NCI-H1694 treated with DMSO at 0.1 percent for 48 hours (cell line): ENCODE results near the gene APOBEC3F.
"Not testable (repeated sequence)": the region's sequence is repeated elsewhere in the genome, so short reads cannot be mapped to it uniquely, and the experiment has no call there.

Experiments used
- DNase-seq: peaks from one replicate; lab custom pipeline; 2025; lab: John Stamatoyannopoulos, UW

APOBEC3F gene

DNA sequence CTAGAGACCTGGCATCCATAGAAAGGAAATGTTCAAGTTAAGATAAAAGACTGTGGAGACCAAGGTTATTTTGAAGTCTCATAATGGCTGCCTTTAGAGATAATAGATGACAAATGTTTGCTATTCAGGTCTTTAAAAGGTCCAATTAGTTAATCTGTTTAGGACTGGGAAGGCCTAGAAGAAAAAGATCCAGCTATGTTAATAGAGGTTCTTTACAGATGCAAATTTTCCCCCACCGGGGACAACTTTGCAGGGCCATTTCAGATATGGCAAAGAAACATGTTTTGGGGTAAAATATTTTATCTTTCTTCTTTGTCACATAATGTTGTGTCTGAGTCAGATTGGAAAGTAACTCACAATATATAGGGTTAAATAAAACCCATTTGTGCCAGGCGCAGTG lies 33.3 kb downstream of the APOBEC3F start:
- DNase-seq: no peak

DNA sequence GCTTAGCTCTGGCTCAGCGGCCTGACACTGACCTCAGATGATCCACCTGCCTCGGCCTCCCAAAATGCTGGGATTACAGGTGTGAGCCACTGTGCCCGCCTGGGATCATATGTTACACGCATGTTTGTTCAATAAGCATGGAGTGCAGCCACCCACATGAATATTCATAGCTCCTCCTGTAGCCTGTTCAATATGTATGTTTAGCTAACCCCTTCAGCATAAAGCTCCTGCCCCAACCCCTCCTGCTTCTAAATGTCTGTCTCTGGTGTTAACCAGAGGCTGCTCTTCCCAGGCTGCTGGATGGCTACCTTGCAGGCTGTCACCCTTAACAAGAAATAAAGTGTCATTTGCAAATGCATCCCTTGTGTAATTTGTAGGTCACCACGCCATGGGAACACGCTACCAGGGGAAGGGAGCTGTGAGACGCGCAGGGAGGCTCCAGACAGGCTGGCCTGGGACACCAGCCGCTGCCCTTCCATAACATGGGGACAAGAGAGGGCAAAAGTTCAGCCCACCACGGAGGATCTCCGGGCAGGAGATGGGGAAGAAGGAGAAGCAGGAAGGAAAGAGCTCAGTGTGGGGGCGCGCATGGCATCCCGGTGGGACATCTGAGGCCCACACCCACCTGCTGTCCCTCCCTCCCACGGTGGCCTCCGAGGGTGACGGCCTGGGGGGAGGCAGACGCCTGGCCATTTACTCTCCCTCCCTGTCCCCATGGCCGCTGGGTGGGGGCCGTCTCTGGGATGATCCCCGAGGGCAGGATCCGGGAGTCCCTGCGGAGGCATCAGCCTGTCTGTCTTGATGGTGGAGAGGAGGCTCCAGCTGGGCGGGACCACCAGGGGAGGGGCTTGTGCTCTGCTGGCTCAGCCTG lies 35.7 kb downstream of the APOBEC3F start:
- not testable (repeated sequence) for DNase-seq

DNA sequence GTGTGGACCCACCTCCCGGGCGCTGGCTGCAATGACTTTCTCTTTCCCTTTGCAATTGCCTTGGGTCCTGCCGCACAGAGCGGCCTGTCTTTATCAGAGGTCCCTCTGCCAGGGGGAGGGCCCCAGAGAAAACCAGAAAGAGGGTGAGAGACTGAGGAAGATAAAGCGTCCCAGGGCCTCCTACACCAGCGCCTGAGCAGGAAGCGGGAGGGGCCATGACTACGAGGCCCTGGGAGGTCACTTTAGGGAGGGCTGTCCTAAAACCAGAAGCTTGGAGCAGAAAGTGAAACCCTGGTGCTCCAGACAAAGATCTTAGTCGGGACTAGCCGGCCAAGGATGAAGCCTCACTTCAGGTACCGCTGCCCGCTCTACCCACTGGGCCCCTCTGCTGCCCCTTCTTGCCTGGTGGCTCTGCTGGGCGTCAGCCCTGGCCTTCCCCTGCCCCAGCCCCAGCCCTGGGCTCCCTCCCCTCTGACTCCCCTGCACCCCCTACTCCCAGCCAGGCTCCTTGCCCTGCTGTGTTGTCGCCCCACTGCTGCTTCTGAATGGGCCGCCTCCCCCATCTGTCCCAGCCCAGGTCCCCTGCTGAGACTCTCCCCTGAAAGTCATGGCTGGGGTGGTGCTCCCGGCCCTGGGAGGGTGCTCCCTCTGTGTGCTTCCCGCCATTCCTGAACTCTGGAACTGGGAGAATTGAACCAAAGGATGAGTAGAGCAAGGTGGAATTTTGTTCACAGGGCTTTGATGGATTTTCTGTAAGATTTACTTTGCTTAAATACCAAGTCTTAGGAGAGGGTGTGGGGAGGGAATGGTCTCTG lies 36.6 kb downstream of the APOBEC3F start, which contains the start of gene APOBEC3G:
TSS of gene APOBEC3G (plus strand) at position 250 of the 815 bp plus-strand sequence. CDS start at position 337, 87 bp downstream.
- not testable (repeated sequence) for DNase-seq

DNA sequence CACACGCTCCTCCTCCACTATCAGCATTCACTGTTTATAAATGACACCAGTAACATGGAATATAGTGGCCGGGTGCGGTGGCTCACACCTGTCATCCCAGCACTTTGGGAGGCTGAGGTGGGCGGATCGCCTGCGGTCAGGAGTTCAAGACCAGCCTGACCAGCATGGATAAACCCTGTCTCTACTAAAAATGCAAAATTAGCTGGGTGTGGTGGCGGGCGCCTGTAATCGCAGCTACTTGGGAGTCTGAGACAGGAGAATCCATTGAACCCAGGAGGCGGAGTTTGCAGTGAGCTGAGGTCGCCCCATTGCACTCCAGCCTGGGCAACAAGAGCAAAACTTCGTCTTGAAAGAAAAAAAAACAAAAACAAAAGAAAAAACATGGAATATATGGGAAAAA lies 37.2 kb downstream of the APOBEC3F start:
- DNase-seq: not testable (repeated sequence)

DNA sequence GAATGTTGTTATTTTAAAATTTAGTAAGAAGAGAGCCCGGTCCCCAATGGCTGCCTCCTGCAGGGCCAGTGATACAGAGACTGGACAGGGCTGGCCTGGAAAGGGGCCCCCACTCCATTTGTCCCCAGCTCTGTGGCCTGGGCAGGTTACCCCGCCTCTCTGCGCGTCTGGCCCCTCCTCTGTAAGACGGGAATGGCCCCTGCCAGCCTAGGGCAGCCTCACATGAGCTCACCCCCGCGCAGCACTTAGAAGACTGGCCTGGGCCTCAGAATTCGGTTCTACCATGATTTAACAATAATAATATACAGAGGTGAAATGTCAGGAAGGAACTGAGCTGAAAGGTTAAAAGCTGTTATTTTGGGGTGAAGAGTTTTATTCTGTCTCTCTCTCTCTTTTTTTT lies 37.7 kb downstream of the APOBEC3F start:
- no peak for DNase-seq

DNA sequence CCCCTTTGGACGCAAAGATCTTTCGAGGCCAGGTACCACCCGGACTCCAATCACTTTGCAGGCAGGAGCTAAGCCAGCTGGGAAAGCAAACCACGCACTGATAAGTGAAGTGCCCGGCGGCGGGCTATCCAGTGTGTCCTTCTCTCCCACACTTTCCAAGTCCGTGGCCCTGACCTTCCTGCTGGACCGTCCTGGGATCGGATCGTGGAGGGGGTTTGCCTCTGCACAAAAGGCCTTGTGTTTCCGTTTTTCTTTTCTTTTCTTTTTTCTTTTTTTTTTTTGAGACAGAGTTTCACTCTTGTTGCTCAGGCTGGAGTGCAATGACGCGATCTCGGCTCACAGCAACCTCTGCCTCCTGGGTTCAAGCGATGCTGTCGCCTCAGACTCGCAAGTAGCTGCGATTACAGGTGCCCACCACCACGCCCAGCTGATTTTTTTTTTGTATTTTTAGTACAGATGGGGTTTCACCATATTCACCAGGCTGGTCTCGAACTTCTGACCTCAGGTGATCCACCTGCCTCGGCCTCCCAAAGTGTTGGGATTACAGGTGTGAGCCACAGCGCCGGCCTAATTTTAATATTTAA lies 38.5 kb downstream of the APOBEC3F start:
- not testable (repeated sequence) for DNase-seq

DNA sequence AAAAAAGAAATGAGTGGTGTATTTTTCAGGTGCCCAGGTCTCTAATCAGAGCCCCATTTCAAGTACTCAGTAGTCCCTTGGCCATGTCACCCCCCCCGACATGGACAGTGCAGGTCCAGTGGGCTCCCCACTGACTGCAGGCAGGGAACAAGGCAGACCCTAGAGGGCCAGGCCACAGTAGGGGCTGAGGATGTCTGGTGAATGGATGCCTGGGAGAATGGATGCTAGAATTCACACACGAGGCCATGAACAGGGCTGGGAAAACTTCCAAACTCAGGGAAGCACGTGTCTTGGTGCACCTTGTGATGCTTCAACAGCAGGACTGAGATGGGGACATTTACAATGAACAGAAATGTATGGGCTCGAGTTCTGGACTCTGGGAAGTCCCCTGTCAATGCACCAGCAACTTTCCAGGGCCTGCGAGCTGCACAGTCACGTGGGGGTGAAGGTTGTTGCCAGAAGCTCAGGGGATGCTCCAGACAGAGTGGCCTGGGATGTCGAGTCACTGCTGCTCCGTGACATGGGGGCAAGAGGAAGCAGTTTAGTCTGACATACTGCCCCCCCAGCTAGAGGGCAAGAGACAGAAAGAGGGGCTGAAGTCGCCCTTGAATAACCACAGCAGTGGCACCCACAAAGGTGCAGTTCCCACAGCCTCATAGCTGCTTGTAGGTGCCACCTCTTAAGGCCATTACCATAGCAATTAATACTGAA lies 39.5 kb downstream of the APOBEC3F start:
- DNase-seq: no peak

DNA sequence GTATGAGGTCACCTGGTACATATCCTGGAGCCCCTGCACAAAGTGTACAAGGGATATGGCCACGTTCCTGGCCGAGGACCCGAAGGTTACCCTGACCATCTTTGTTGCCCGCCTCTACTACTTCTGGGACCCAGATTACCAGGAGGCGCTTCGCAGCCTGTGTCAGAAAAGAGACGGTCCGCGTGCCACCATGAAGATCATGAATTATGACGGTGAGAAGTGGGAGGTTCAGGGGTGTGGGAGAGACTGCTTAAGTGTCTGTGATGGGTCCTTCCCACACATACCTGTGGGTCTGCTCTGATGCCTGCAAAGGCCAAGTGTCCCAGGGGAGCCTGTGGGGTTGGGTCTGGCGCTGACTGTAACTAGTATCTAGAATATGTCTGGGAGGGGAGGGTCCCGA lies 40.4 kb downstream of the APOBEC3F start:
- DNase-seq: no peak

DNA sequence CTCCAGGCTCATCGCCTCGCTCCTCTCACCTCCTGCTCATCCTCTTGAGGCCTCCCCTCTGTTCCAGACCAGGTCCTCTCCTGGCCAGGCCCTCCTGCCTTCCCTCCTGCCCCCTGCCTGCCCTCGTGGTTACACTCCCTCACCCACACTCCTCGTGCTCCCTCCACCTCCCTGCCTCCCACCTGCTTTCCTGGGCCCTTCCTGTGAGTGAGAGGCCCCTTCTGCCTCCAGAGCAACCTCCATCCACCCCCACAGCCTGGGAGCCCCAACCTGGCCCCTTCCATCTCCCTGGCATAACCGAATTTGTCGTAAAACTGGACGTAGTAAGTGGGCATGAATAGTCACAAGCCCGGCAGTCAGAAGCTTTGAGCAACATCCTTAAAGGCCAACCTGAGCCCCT lies 40.9 kb downstream of the APOBEC3F start:
- no peak for DNase-seq

DNA sequence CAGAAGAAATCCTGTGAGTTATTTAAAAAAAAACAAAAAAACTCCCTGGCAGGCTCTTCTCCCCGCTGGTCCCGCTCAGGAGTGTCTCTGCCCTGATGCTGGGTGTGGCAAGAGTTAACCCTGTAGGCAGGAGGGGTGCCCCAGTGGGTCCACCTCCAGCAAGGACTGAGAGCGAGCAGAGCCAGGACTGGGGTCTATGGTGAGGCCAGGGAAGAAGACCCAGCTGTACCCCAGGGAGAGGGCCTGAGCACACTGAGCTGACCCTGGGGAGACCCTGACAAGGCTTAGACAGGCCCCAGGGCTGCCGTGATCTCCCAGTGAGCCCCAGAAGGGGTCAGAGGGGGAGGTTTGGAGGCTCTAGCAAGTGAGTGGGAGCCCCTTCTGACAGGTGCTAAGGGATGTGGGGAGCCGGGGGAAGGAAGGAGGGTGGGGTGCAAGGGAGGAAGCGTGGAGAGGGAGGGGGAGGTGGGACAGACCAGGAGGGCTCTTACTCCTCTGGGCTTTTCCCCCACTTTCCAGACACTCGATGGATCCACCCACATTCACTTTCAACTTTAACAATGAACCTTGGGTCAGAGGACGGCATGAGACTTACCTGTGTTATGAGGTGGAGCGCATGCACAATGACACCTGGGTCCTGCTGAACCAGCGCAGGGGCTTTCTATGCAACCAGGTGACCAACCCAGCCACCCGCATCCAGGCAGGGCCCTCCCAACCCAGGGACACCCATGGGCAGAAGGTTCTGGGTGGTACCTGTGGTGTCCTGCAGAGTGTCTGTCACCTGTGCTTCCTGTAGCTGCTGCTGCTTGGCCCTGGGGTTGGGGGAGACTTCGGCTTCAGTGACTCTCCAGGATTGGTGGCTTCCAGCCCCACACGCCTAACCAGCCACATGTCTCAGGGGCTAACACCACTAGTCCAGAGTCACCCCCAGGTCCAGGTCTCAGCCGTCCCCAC lies 42.8 kb downstream of the APOBEC3F start:
- no peak for DNase-seq

DNA sequence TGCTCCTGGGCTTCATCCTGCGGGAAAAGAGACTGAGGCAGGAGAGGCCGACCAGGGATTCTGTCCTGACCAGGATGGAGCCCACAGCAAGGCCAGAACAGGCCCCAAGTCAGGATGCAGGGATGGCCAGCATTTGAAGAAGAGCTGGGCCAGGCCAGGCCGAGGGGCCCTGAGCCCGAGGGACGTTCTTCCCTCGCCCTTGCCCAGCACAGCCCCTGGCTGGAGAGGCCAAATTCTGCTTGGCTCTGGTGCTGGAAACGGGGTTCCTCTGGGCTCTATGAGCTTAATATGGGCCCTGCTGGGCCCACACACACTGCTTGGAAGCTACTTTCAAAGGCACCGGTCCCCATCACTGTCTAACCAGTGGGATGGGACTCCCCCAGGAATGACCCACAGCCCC lies 44.0 kb downstream of the APOBEC3F start:
- no peak for DNase-seq

DNA sequence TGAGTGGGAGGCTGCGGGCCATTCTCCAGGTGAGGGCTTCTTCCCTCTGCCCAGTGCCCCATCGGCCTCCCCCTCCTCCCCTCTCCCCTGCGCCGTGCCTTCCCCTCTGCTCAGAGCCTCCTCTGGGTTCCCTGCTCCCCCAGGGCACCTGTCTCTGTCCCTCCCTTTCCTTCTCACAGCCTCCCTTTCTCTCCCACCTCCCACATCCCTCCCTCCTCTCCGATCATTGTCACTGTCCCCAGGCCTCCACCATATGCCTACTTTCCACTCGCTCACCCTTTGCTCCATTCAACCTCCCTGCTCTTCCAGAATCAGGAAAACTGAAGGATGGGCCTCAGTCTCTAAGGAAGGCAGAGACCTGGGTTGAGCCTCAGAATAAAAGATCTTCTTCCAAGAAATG lies 46.4 kb downstream of the APOBEC3F start:
- no peak for DNase-seq

DNA sequence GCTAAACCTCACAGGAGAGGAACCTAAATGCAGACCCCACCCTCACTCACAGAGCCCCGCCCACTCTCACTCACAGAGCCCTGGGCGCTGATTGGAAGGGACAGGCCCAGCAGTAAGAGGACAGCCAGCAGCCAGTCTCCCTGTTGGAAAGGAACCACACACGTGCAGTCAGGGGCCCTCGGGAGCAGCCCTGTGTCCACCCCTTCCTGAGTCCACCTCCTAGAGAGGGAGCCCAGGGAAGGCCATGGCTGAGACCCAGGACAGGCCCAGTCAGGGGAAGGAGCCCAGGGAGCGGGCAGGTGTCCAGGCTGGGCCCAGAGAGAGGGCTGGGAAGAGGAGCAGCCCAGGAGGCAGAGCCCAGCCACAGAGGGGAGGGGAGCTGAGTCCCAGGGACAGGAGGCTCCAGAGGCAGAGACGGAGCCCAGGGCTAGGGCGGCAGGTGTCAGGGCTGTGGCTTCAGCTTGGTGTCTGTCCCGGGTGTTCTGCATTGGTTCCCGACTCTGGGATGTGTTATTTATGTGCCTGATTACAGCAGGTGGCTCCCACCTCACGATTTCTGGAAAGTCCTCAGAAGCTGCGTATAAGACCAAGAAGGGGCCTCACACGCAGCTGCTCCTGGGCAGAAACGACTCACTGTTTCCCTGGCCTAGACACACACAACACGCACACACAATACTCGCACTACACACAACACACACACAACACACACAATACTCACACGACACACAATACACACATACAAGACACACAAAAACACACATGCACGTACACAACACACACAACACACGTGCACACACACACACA lies 47.4 kb downstream of the APOBEC3F start:
- DNase-seq: no peak

DNA sequence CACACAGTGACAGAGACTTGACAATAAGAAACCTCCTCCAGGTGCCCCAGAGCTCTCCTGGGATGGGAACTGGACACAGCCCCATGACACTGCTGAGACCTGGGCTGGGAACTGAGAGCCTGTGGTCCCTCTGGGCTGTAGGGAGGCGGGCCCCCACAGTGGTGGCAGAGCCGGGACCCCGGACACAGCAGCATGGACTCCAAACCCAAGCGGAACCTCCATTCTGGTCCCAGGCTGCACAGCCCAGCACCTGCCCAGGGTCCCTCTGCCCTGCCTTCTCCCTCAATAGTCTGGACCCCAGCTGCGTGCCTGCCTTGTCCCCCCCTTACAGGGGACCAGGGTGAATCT lies 48.0 kb downstream of the APOBEC3F start:
- no peak for DNase-seq

DNA sequence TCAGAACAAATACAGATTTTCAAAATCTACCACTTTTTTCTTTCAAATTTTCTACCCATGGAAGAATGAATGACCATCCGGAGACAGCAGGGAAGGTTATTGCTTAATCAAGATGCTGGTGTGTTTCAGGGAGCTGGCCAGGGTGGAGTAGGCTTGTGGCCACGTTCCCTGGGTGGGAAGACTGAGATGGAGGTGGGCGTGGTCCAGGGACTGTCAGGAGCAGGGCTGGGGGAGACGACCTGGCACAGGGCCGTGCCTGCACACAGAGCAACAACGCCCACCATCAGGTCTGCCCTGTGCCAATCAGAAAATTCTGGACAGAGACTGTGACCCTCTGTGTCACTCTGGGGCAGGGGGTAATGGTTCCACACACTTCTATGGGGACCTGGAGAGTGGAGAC lies 49.3 kb downstream of the APOBEC3F start:
- no peak for DNase-seq

DNA sequence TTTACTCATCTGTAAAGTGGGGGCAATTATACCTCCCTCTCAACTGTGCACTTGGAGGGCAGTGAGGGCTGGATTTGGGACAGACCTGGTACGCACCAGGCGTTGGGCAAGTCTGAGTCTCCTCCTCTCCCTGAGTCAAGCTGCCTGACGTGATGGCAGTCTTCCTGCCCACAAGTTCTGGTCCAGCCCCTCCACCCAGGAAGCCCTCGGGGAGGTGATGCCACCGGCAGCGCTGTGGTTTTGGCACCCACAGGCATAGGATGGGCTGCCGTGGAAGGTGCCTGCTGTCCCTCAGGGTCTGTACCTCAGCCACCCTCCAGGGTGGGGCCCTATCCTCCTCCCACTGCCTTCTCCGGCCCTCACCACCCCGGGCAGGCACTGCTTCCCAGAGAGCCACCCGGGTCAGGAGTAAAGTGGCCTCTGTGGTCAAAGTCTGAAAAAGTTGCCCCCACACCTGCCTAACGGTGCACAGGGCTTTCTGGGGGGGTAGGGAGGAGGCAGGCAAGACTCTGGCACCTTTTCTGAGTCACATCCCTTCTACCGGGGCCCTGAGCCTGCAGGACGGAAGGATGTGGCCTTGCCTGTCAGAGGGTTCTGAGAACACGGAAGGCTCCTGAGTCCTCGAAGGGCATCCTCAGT lies 49.9 kb downstream of the APOBEC3F start:
- no peak for DNase-seq

DNA sequence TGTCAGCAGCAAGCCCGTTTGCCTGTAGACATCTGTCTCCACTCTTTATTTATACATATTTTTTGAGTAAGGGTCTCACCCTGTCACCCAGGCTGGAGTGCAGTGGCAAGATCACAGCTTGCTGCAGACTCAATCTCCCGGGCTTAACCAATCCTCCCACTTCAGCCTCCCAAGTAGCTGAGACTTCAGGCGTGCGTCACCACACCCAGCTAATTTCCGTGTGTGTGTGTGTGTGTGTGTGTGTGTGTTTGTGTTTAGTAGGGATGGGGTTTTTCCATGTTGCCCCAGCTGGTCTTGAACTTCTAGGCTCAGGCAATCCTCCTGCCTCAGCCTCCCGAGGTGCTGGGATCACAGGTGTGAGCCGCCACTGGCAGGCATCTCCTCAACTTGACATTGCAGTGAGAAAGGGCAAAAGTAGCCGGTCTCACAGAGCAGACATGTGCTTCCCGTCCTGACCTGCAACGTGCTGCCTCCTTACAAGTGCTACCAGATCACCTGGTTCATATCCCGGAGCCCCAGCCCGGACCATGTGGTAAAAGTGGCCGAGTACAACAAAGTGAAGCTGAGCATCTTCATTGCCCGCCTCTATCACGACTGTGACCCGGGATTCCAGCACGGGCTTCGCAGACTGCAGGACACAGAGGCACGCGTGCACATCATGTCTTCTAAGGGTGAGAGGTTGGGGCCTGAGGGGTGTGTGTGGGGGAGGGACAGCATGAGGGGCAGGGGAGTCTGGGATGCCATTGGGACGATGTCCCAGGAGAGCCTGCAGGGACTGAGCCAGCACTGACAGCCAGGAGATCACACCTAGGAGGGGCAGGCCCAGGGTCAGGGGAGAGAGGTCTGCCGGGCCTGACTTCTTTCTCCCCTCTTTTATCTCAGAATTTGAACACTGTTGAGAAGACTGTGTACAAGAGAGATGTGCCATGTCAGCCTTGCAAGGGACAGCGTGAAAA lies 50.7 kb downstream of the APOBEC3F start:
- DNase-seq: no peak

DNA sequence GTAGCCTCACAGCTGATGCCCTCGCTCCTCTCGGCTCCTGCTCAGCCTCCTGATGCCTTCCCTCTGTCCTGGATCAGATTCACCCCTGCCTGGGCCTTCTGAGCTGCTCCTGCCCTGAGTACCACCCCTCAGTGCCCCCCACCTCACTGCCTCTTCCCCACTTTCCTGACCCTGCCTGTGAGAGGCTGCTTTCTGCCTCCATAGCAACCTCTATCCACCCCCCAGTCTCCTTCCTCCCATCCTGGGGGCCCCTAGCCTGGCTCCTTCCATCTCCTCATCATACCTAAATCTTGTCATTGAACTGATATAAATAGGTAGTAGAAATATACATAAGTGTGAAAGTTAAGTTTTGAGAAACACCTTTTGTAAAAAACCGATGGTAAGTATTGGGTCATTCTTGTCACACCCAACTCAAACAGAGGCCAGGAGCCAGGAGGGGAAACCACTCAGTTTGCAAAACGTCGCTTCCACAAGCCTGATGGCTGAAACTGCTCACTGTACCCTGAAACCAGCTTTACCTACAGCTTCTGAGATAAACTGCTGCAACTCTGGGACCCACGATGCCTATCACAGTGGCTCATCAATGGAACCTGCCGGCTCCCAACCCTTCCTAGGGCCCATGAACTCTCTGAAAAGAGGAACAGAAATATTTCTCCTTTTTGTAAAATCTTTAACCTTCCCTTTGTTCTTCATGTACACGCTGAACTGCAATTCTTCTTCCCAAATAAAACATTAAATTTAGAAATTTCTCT lies 51.6 kb downstream of the APOBEC3F start:
- DNase-seq: no peak
